HG03439 (cell line): Measurements from ENCODE around the gene AUTS2.
"Not testable (repeated sequence)": the region's sequence is repeated elsewhere in the genome, so short reads cannot be mapped to it uniquely, and the experiment has no call there.

Experiments used
- ATAC-seq: cut with Tn5 transposase; IDR thresholded peaks from one replicate; pipeline ENCODE4 v1.9.1; 2021; ENCODE audit warnings: mild to moderate bottlenecking, moderate library complexity; ENCODE audit not compliant: unreplicated experiment

AUTS2 gene

DNA sequence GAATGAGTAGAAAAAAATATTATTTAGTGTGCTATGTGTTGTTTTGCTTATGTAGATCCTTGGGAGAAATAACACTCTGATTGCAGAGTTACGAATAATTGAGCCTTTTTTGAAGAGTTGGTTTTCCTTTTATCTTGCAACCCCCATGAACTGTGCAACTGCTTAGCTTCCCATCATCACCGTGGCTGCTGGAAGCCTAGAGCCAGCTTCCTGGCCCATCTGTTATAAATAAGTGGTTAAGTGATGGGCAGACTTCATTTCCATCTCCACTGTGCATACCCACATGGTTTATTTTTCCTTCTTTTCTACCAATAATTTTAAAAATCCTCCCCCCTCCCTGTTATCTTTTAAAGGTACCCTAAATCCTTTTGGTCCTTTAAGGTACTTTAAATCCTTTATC is 978.8 kb downstream of the AUTS2 start:
- ATAC-seq, result no peak

GRCh38 chr7:70578131-70578530 is 979.9 kb downstream of the AUTS2 start:
- ATAC-seq, result no peak

DNA sequence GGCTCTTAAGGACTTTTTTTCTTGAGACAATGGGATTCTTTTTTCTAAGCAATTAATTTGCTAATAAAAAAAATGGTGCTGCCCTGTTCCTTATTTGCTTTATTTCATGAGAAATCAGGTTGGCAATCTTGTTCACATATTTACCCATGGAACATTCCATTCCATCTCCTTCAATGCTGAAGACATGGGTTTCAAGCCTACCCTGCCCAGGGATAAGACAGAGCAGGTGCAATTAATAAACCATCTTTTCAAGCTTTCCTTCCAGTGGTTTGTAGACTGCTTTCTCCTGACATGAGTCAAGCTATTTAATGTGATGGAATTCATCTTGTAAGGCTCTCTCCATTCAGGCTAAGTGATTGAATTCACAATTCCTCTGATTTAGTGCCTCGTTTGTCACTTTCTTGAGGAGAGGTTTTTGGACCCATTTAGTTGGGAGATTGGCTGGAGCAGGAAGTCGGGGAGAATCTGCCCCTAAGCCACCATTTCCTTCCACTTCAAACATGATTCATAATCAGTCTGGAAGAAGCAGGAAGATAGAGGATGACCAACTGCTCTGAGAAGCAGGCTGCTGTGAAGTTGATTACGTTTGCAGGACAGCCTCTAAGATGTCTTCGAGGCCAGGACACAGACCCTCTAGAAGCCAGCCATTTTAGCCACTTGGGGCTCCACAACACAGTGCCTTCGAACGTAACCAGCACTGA is 981.3 kb downstream of the AUTS2 start:
- ATAC-seq, result no peak

DNA sequence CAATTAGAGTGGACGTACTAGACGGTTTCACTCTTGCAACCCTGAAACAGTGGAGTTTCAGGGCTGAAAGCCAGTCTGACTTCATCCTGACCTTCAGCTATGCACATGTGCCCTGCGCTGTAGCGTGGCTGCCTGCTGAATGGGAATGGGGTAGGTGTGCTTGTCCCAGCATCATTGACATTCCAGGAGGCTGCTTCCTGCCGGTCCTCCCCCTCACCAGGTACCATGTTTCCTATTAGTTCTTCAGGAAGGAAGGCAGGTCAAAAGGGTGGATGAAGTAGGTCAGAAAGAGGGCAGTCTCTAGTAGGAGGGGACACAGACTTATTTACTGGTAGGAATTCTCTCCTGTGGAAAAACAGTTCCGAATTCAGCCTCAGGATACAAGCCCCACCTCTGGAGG is 981.9 kb downstream of the AUTS2 start:
- no peak for ATAC-seq

GRCh38 chr7:70582927-70583895 is 984.9 kb downstream of the AUTS2 start:
- ATAC-seq, result no peak

DNA sequence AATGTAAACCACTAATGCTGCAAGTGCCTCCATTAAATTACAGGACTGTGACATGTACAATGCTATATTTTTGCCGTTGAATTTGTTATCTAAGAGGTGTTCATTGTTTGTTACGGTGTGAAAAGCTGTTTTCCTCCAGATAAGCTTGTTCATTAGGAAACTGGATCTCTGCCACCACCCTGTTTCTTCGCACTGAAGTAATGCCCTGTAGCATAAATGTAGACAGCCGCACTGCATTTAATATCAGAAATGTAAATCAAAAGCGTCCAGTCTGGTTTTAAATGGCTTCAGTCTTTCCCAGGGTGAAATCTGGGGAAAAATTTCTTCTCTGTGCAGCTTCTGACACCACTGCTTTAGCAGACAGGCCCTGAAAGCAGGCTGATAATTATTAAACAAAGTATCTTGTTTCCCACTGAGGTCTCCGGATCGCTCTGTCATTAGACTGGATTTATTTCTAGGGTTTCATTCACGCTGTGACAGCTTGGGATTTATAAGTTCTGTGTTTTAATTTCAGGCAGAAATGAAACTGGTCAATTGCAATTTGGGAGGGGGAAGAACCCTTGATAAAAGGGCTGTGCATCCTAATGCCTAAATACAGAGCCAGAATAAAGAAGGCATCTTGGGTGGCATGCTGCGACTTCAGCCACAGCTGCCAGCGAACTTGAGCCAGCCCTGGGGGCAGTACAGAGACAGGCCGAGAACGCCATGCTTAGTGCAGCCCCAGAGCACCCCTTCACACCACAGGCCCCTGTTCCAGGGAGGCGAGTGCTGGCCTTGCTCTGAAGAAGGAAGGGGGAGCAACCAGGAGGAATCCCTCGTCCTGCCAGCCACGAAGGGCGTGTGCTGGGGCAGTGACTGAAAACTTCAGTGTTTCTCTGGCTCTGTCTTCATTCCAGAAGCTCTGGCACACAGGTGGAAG is 985.9 kb downstream of the AUTS2 start:
- ATAC-seq, result no peak

GRCh38 chr7:70585071-70585470 is 986.8 kb downstream of the AUTS2 start:
- ATAC-seq, result no peak

- ATAC-seq, result no peak
Measured at GRCh38 chr7:70586822-70587221, 988.5 kb downstream of the AUTS2 start.

- ATAC-seq, result no peak
Measured at GRCh38 chr7:70587739-70588138, 989.5 kb downstream of the AUTS2 start.

- ATAC-seq, result no peak
Measured at GRCh38 chr7:70588191-70588921, 990.1 kb downstream of the AUTS2 start.

- ATAC-seq, result no peak
Measured at GRCh38 chr7:70589010-70589409, 990.7 kb downstream of the AUTS2 start.

GRCh38 chr7:70589590-70589989 is 991.3 kb downstream of the AUTS2 start:
- ATAC-seq, result peak; percentile 57

DNA sequence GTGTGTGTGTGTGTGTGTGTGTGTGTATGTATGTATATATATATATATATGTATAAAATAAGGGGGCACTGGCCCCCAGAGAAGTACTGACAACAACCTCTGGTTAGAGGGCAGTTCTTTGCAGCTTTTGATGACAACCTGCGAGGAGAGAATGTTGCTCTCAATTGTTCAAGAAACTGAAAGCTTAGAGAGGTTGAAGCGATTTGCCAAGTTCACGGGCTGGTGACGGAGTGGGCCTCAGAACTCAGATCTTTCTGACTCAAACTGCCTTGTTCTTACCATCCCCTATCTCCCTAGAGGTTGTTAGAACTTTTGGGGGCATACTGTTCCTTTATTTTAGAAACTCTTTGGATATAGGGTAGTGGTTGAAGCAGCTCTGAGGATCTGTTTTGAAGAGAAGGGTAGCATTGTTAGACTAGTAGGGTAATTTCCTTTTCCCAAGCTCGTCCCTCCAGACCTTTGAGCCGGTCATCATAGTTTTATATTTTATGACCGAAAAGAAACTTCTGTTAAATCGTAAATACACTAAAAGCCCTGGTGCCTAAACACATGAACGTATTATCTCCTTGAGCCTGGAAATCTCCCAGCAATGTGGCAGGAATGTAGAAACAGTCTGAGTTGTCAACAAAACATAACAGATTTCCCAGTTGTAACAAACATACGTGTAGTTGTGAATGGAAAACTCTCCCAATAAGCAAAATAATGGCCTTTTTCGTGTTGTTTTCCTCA is 992.0 kb downstream of the AUTS2 start:
- ATAC-seq, result peak; percentile 61

DNA sequence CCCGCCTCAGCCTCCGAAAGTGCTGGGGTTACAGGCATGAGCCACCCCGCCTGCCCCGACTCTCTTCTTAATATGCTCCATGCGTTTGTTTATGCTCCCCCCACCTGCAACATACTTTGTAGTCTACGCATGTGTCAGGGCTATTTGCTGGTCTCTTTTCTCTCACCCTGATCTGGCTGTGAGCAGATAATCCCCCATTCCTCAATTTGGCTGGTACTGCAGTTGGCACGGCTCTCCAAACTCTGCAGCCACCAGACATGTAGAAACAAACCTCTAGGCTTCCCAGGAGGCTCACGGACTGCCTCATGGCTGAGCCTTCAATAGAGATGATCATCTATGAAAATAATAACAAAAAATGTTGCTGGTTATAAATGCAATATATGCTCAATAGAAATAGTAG is 993.4 kb downstream of the AUTS2 start:
- no peak for ATAC-seq

DNA sequence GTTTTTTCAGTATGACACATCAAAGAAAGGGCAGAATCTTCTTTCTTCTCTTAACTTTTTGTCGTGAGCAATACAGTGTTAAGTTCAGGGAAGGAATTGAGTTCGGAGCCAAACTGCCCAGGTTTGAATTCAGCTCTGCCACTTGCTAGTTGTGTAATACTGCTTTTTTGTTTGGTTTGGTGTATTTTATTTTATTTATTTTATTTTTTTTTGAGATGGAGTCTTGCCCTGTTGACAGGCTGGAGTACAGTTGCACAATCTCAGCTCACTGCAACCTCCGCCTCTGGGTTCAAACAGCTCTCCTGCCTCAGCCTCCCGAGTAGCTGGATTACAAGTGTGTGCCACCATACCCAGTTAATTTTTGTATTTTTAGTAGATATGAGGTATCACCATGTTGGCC is 993.9 kb downstream of the AUTS2 start:
- ATAC-seq, result no peak

DNA sequence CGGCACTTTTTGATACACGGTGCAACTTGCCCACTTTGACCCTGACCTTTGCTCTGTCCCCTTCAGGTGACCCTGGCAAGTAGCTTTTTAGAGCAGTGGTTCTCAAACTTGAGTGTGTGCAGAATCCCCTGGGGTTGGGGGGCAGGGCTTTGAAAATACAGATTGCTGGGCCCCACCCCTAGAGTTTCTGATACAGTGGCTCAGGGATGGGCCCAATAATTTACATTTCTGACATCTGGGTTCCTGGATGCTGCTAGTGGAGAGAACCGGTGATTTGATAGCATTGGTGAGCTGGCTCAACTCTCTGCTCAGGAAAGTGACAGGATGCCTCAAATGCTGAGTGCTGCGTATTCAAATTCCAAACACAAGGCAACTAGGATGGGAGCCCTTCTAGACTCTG is 995.9 kb downstream of the AUTS2 start:
- ATAC-seq, result no peak

DNA sequence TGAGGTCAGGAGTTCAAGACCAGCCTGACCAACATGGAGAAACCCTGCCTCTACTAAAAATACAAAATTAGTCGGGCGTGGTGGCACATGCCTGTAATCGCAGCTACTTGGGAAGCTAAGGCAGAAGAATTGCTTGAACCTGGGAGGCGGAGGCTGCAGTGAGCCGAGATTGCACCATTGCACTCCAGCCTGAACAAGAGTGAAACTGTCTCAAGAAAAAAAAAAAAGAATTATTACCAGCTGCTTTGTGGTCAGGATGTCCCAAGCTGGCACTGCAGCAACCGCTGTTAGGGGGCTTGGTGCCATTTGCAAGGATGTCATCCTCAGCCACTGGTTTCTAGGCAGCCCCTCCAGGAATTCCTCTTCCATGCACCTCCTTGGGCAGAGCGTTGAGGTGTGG is 996.6 kb downstream of the AUTS2 start:
- ATAC-seq, result not testable (repeated sequence)

DNA sequence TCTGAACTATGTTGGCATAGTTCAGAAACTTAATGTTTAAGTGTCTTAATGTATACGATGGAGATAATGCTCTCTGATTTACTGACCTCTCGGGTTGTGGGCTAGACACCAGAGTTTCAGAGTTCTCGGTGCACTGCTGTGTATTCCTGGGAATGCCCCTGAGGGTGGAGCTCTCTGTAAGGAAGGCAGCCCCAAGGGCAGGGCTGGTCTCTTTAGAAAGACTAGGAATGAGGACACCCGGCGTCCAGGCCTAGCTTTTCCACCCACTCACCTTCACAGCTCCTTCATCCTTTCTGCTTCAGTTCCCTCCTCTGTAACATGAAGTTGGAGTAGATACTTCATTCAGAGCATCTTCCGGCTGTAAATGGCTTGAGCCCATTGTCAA is 997.1 kb downstream of the AUTS2 start:
- ATAC-seq, result no peak

DNA sequence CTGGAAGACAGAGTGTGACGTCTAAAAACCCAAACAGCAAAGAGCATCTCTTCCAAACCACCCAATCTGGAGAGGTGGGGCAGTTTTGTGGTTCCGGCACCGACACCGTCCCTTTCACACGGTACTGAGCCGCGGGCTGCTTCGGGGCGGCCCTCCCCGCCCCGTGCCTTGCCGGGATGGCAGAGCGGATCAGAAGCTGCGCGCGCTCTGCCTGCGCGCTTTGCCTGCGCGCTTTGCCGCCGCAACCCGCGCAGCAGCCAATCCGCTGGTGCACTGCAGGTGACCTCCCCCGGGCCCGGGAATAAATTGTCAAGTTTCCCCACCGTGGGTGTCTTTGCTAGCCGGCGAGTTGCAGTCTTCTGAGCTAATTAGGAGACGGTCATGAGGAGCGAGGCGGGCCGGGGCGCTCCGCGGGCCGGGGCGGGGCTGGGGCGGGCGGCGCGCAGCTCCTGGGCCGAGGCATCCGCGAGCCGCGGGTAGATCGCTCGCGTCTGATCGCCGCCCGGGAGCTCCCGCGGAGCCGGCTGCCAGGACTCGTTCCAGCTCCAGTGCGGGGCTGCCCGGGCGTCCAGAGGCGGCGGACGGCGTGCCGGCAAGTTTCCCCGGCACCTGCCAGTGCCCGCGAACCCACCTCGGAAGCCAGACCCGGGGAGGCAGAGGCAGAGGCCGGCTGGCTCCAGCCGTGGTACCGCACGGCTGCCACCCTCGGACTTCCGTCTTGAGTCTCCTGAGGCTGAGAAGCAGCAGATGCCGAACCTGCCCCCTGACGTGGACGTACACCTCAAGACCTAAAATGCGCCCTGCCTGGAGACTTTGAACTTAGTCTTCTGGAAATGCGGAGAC is 997.7 kb downstream of the AUTS2 start:
- peak; percentile 82 for ATAC-seq
